ENCODE measurements around the gene ADAMTS14.

Gene ADAMTS14

DNA sequence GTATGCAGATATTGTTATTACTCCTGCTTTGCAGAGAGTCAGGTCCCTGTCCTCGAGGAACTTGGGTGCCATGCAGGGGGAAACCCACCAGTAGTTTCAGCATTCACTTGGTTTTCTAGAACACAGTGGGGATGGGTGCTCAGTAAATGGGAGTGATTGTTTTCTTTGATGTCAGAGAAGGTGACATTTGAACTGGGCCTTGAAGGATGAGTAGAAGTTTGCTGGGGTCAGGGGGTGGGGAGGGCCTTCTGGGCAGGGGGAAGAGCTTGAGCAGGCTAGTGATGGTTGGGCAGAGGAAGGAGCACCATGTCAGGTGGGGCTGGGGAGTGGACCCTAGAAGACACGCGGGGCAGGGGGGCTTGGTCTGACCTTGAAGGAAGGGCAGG is 5.9 kb downstream of the ADAMTS14 start:
- Histone ChIP-seq H3K9me3 (ENCODE audit: control insufficient read depth, low read length) (no peaks in the 10 kb centered on the region), H3K4me1 (ENCODE audit: control insufficient read depth, insufficient read depth, low read length) (peaks cover 26% of the 10 kb centered on the region), H3K4me3 (ENCODE audit: low read length) (no peak overlapping the region), H3K27me3 (replicated peaks; ENCODE audit: control insufficient read depth, insufficient read depth, low read length) (no peaks in the 10 kb centered on the region), H3K36me3 (ENCODE audit: control insufficient read depth, insufficient read depth, low read length, severe bottlenecking) (no peaks in the 10 kb centered on the region), H3K9ac (ENCODE audit: low read length) (no peak overlapping the region)
- no peak for DNase-seq (ENCODE audit: low read depth)

DNA sequence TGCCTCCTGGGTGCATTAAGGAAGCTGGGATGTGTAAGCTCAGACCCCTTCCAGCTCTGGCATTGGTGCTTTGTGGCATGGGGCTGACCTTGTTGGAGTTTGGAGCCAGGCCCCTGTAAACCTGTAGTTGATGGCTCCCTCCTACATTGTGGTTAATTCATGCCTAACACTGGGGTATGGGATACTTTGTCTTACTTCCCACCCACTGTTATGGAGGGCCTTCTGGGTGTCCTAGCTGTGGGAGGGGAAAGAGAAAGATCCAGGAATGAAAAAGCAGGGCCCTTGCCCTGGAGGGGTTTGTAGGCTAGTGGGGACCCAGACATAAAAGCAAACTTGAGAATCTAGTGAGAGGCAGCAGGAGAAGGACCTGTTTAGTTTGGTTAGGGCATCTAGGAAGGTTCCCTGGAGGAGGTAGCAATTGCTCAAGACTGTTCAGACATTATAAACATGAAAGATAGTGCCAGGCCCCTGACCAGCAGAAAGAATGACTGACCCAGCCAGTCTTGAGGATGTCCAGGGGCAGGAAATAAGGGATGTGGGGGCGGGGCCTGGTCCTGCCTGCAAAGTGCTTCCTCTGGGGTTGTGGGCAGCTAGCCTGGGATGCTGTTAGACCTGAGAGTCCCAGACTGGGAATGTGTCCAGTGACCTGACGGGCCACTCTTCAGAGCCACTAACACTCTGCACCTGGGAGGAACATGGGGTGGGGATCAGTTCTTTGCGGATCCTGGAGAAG is 6.6 kb downstream of the ADAMTS14 start:
- peak overlapping the region; percentile 56 for H3K9ac ChIP-seq (ENCODE audit: low read length)
- no peaks in the 10 kb centered on the region for H3K36me3 ChIP-seq (ENCODE audit: control insufficient read depth, insufficient read depth, low read length, severe bottlenecking)
- no peaks in the 10 kb centered on the region for H3K27me3 ChIP-seq (replicated peaks; ENCODE audit: control insufficient read depth, insufficient read depth, low read length)
- no peak overlapping the region for H3K4me3 ChIP-seq (ENCODE audit: low read length)
- peak; percentile 29 for DNase-seq (ENCODE audit: low read depth)
- no peaks in the 10 kb centered on the region for H3K9me3 ChIP-seq (ENCODE audit: control insufficient read depth, low read length)
- peaks cover 19% of the 10 kb centered on the region for H3K4me1 ChIP-seq (ENCODE audit: control insufficient read depth, insufficient read depth, low read length)

DNA sequence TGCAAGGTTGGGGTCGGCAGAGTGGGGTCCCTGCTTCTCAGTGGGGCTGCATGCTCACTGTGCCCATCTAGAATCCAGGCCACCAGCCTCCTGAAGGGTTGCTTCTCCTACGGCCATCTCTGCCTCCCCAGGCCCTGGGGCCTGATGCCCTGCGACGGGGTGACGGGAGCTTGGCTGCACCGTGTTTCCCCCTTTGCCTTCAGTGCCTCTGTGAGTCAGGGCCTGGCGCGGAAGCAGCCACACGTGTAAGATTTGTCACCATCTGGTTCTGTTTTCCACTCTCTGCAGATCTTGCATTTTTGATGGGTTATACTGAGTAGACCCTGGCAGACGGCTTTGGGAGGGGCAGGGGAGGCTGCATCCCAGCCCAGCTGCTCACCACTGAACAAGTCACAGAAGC is 7.2 kb downstream of the ADAMTS14 start:
- H3K9ac ChIP-seq (ENCODE audit: low read length), result peak overlapping the region; percentile 56
- no peaks in the 10 kb centered on the region for H3K9me3 ChIP-seq (ENCODE audit: control insufficient read depth, low read length)
- peak; percentile 88 for DNase-seq (ENCODE audit: low read depth)

DNA sequence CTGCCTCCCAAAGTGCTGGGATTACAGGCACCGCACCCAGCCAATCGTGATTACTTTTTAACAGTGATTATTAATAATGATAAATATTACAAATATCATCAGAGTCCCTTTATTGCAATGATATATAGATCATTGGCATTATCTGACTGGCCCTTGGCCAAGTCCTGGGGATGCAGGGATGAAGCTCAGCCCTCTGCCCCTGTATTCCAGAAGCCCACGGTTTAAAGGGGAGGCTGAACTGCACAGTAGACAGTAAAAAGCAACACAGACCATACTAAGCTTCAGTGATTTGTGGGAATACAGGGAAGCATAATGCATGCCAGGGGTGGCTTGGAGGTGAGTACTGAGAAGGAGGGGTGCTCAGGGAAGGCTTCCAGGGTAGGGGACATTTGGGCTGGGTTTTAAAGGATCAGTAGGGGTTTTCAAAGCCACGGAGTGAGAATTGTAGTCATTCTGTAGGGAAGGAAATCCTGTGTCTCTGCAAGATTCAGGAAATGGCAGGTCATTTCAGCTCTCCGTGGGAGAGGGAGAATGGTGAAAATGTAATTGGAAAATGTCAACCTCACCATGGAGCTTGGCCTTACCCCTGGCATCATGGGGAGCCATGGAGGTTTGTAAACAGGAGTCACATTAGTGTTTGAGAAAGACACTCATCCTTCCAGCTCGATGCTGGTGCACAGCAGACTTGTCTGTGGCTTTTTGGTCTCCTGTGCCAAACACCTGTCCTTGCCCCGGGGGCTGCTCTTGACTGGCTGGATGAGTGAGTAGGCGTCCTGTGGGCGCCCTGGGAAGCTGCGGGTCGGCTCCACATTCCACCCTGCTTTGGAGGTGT is 8.8 kb downstream of the ADAMTS14 start:
- Histone ChIP-seq H3K36me3 (ENCODE audit: control insufficient read depth, insufficient read depth, low read length, severe bottlenecking) (no peaks in the 10 kb centered on the region), H3K4me1 (ENCODE audit: control insufficient read depth, insufficient read depth, low read length) (peaks cover 13% of the 10 kb centered on the region), H3K27me3 (replicated peaks; ENCODE audit: control insufficient read depth, insufficient read depth, low read length) (no peaks in the 10 kb centered on the region), H3K9ac (ENCODE audit: low read length) (no peak overlapping the region), H3K4me3 (ENCODE audit: low read length) (no peak overlapping the region), H3K9me3 (ENCODE audit: control insufficient read depth, low read length) (no peaks in the 10 kb centered on the region)
- DNase-seq (ENCODE audit: low read depth), result no peak

More for the DNA sequence above, 7.2 kb downstream of the ADAMTS14 start:
- no peak overlapping the region for H3K4me3 ChIP-seq (ENCODE audit: low read length)
- no peaks in the 10 kb centered on the region for H3K27me3 ChIP-seq (replicated peaks; ENCODE audit: control insufficient read depth, insufficient read depth, low read length)
- H3K4me1 ChIP-seq (ENCODE audit: control insufficient read depth, insufficient read depth, low read length), result peaks cover 14% of the 10 kb centered on the region
- H3K36me3 ChIP-seq (ENCODE audit: control insufficient read depth, insufficient read depth, low read length, severe bottlenecking), result no peaks in the 10 kb centered on the region

GRCh38 chr10:70681731-70682005 is 9.4 kb downstream of the ADAMTS14 start:
- H3K4me1 ChIP-seq (ENCODE audit: control insufficient read depth, insufficient read depth, low read length), result peaks cover 13% of the 10 kb centered on the region
- H3K27me3 ChIP-seq (replicated peaks; ENCODE audit: control insufficient read depth, insufficient read depth, low read length), result no peaks in the 10 kb centered on the region
- no peaks in the 10 kb centered on the region for H3K36me3 ChIP-seq (ENCODE audit: control insufficient read depth, insufficient read depth, low read length, severe bottlenecking)
- no peak overlapping the region for H3K9ac ChIP-seq (ENCODE audit: low read length)
- H3K4me3 ChIP-seq (ENCODE audit: low read length), result no peak overlapping the region
- no peak for DNase-seq (ENCODE audit: low read depth)
- no peaks in the 10 kb centered on the region for H3K9me3 ChIP-seq (ENCODE audit: control insufficient read depth, low read length)

GRCh38 chr10:70682920-70683600 is 10.8 kb downstream of the ADAMTS14 start:
- DNase-seq (ENCODE audit: low read depth), result no peak
- Histone ChIP-seq H3K9ac (ENCODE audit: low read length) (no peak overlapping the region), H3K27me3 (replicated peaks; ENCODE audit: control insufficient read depth, insufficient read depth, low read length) (no peaks in the 10 kb centered on the region), H3K9me3 (ENCODE audit: control insufficient read depth, low read length) (no peaks in the 10 kb centered on the region), H3K36me3 (ENCODE audit: control insufficient read depth, insufficient read depth, low read length, severe bottlenecking) (no peaks in the 10 kb centered on the region), H3K4me3 (ENCODE audit: low read length) (no peak overlapping the region), H3K4me1 (ENCODE audit: control insufficient read depth, insufficient read depth, low read length) (peaks cover 13% of the 10 kb centered on the region)

DNA sequence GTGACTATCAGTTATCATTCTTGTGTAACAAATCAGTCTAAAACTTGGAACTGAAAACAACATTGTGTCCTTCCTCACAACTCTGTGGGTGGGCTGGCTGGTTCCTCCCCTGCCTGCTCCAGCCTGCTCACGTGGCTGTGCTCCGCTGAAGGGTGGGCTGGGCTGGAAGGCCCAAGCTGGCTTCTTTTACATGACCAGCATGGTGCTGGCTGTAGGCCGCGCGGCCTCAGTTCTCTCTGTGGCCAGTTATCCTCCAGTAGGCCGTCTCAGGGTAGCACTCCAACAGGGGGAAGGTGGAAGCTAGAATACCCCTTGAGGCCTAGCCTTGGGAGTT is 11.3 kb downstream of the ADAMTS14 start:
- no peaks in the 10 kb centered on the region for H3K9me3 ChIP-seq (ENCODE audit: control insufficient read depth, low read length)
- no peak overlapping the region for H3K9ac ChIP-seq (ENCODE audit: low read length)
- H3K36me3 ChIP-seq (ENCODE audit: control insufficient read depth, insufficient read depth, low read length, severe bottlenecking), result no peaks in the 10 kb centered on the region
- no peak overlapping the region for H3K4me3 ChIP-seq (ENCODE audit: low read length)
- H3K27me3 ChIP-seq (replicated peaks; ENCODE audit: control insufficient read depth, insufficient read depth, low read length), result no peaks in the 10 kb centered on the region
- H3K4me1 ChIP-seq (ENCODE audit: control insufficient read depth, insufficient read depth, low read length), result peaks cover 13% of the 10 kb centered on the region
- no peak for DNase-seq (ENCODE audit: low read depth)

GRCh38 chr10:70683940-70684339 is 11.6 kb downstream of the ADAMTS14 start:
- Histone ChIP-seq H3K9ac (ENCODE audit: low read length) (no peak overlapping the region), H3K4me1 (ENCODE audit: control insufficient read depth, insufficient read depth, low read length) (peaks cover 11% of the 10 kb centered on the region), H3K27me3 (replicated peaks; ENCODE audit: control insufficient read depth, insufficient read depth, low read length) (no peaks in the 10 kb centered on the region), H3K4me3 (ENCODE audit: low read length) (no peak overlapping the region), H3K9me3 (ENCODE audit: control insufficient read depth, low read length) (no peaks in the 10 kb centered on the region), H3K36me3 (ENCODE audit: control insufficient read depth, insufficient read depth, low read length, severe bottlenecking) (no peaks in the 10 kb centered on the region)
- DNase-seq (ENCODE audit: low read depth), result no peak

GRCh38 chr10:70684374-70684773 is 12.1 kb downstream of the ADAMTS14 start:
- Histone ChIP-seq H3K9me3 (ENCODE audit: control insufficient read depth, low read length) (no peaks in the 10 kb centered on the region), H3K9ac (ENCODE audit: low read length) (no peak overlapping the region), H3K4me3 (ENCODE audit: low read length) (no peak overlapping the region), H3K36me3 (ENCODE audit: control insufficient read depth, insufficient read depth, low read length, severe bottlenecking) (no peaks in the 10 kb centered on the region), H3K27me3 (replicated peaks; ENCODE audit: control insufficient read depth, insufficient read depth, low read length) (no peaks in the 10 kb centered on the region), H3K4me1 (ENCODE audit: control insufficient read depth, insufficient read depth, low read length) (peaks cover 7% of the 10 kb centered on the region)
- no peak for DNase-seq (ENCODE audit: low read depth)

- Histone ChIP-seq H3K4me3 (ENCODE audit: low read length) (no peak overlapping the region), H3K9ac (ENCODE audit: low read length) (no peak overlapping the region), H3K9me3 (ENCODE audit: control insufficient read depth, low read length) (no peaks in the 10 kb centered on the region), H3K27me3 (replicated peaks; ENCODE audit: control insufficient read depth, insufficient read depth, low read length) (no peaks in the 10 kb centered on the region), H3K36me3 (ENCODE audit: control insufficient read depth, insufficient read depth, low read length, severe bottlenecking) (no peaks in the 10 kb centered on the region), H3K4me1 (ENCODE audit: control insufficient read depth, insufficient read depth, low read length) (peaks cover 1% of the 10 kb centered on the region)
- DNase-seq (ENCODE audit: low read depth), result no peak
Measured at GRCh38 chr10:70684839-70685454, 12.6 kb downstream of the ADAMTS14 start.

- Histone ChIP-seq H3K4me3 (ENCODE audit: low read length) (no peak overlapping the region), H3K27me3 (replicated peaks; ENCODE audit: control insufficient read depth, insufficient read depth, low read length) (no peaks in the 10 kb centered on the region), H3K36me3 (ENCODE audit: control insufficient read depth, insufficient read depth, low read length, severe bottlenecking) (no peaks in the 10 kb centered on the region), H3K9ac (ENCODE audit: low read length) (no peak overlapping the region), H3K9me3 (ENCODE audit: control insufficient read depth, low read length) (no peaks in the 10 kb centered on the region), H3K4me1 (ENCODE audit: control insufficient read depth, insufficient read depth, low read length) (no peaks in the 10 kb centered on the region)
- DNase-seq (ENCODE audit: low read depth), result no peak
Measured at GRCh38 chr10:70685455-70685911, 13.2 kb downstream of the ADAMTS14 start.

Data from adipocyte (in vitro differentiated cells).